ENCODE data around the gene NR3C2. TPM values are rescaled to one million over a fixed set of nuclear protein-coding genes. Genes with fewer than 3 reads are reported as not detected.

NR3C2 gene
- polyA plus RNA-seq, 1 of the 3 experiments (the other 2 are of a cell fraction) = 0.02 TPM

- ChIA-PET CTCF (no interaction called here), POLR2A (no interaction called here)
- 10% methylated on average over 3 of the region's 3 CpGs for WGBS (ENCODE audit: low lambda C conversion rate)
- Histone ChIP-seq H3K4me2 (no peak overlapping the region), H3K9me3 (no peaks in the 10 kb centered on the region), H3K79me2 (ENCODE audit: insufficient read depth) (no peaks in the 10 kb centered on the region), H3K4me1 (ENCODE audit: control insufficient read depth in 1 of 2, insufficient read depth in 2 of 2, low read depth in 1 of 2, low read length in 1 of 2) (peaks cover 0 to 2% of the 10 kb centered on the region in 2 experiments; a peak in 1 of 4 replicates), H3K4me3 (ENCODE audit: low read depth in 2 of 2, low read length in 1 of 2) (no peak overlapping the region), H3K27me3 (ENCODE audit: insufficient read depth) (no peaks in the 10 kb centered on the region), H4K20me1 (ENCODE audit: insufficient read depth) (no peaks in the 10 kb centered on the region), H3K27ac (ENCODE audit: low read depth in 2 of 2, low read length in 1 of 2) (no peak overlapping the region), H2AFZ (ENCODE audit: low read depth) (no peak overlapping the region), H3F3A (replicated peaks; ENCODE audit: insufficient read depth) (no peaks in the 10 kb centered on the region), H3K9me2 (no peaks in the 10 kb centered on the region), H3K36me3 (replicated peaks in 1 of 2; ENCODE audit: control insufficient read depth in 1 of 2, insufficient read depth in 2 of 2, low read length in 1 of 2) (no peaks in the 10 kb centered on the region), H3K9ac (no peak overlapping the region)
- TF ChIP-seq IRF3 (IDR thresholded peaks at IDR 0.05; ENCODE audit: low read depth, low read length) (no peak), GABPA (IDR thresholded peaks at IDR 0.05; ENCODE audit: low read depth) (no peak), RFX5 (IDR thresholded peaks at IDR 0.05; ENCODE audit: low read length) (no peak), RXRA (IDR thresholded peaks at IDR 0.05; ENCODE audit: borderline replicate concordance, low read depth) (no peak), FOSL2 (IDR thresholded peaks at IDR 0.05; ENCODE audit: borderline replicate concordance, low read depth) (no peak), GATA2 (CRISPR knock-in tag; IDR thresholded peaks at IDR 0.05) (no peak), EZH2phosphoT487 (IDR thresholded peaks at IDR 0.05; ENCODE audit: borderline replicate concordance, low read depth) (no peak), MEF2A (IDR thresholded peaks at IDR 0.05; ENCODE audit: borderline replicate concordance, low read depth) (no peak), SIN3A (IDR thresholded peaks at IDR 0.05; ENCODE audit: borderline replicate concordance, low read depth, low read length) (no peak), REST (IDR thresholded peaks at IDR 0.05; ENCODE audit: low read depth, low read length) (no peak), MXI1 (IDR thresholded peaks at IDR 0.05; ENCODE audit: low read depth, low read length) (no peak), ZBTB33 (IDR thresholded peaks at IDR 0.05; ENCODE audit: borderline replicate concordance, low read depth) (no peak), CTCF (IDR thresholded peaks at IDR 0.05) (no peak), SMC3 (IDR thresholded peaks at IDR 0.05; ENCODE audit: low read depth, low read length) (no peak), RCOR1 (IDR thresholded peaks at IDR 0.05; ENCODE audit: low read length) (no peak), CHD2 (IDR thresholded peaks at IDR 0.05; ENCODE audit: low read length, partially characterized antibody) (no peak), MAX (IDR thresholded peaks at IDR 0.05; ENCODE audit: low read depth) (no peak), FOXJ3 (CRISPR knock-in tag; IDR thresholded peaks at IDR 0.05) (no peak)
- DNase-seq = peak; percentile 4
These were observed 45.1 kb downstream of the NR3C2 start for GRCh38 chr4:148396986-148397673.

All from SK-N-SH (cell line).